ENCODE data around the gene HPCAL1. TPM values are rescaled to one million over a fixed set of nuclear protein-coding genes. Genes with fewer than 3 reads are reported as not detected.
A peak's percentile ranks its signal among the peaks of the same experiment; 100 is the strongest.

Gene HPCAL1
- total and polyA plus RNA-seq, 2 donors (not counting 1 experiment from before 2014, with no cell fraction given) = 60.3 to 65.1 TPM

DNA sequence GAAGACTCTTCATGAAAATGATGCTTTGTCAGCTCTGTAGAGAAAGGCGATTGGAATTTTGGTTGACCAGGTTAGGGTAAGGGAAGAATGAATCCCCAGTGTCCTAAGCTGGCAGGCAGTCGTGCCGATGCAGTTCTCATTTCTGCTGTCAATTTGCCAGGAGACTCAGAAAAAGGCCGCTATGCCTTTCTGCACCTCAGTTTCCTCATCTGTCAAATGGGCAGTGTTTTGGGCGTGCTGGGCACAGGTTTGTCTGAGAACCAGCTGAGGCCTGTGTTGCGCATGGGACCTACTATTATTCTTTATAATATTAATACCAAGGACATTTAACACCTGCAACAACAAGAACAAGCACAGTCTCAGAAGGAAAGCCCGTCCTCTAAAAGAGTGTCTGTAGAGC is 50.3 kb downstream of the HPCAL1 start:
- ChIA-PET POLR2A (interaction anchor here (0.8 kb wide), 1 partner anchor 25 kb away, joined by 4 read pairs; no protein-coding TSS in a partner anchor), CTCF (interaction anchor here (1.1 to 1.4 kb wide), 2 partner anchors 21 to 56 kb away, joined by 3 to 6 read pairs; no protein-coding TSS in a partner anchor)
- ATAC-seq (ENCODE audit: low read depth) (no peak), DNase-seq (no peak)
- Histone ChIP-seq H2AFZ (ENCODE audit: insufficient read depth, low read depth, low read length, poor library complexity, severe bottlenecking) (no peak overlapping the region), H3K4me3 (ENCODE audit: control extremely low read depth in 1 of 5, extremely low read depth in 1 of 5, insufficient read depth in 1 of 5, low read depth in 2 of 5, low read length in 4 of 5) (no peak overlapping the region), H3K27ac (ENCODE audit: low read length in 2 of 2) (no peak overlapping the region), H3K4me2 (replicated peaks; ENCODE audit: low read depth, low read length, poor library complexity, severe bottlenecking) (no peak overlapping the region), H3K4me1 (ENCODE audit: control insufficient read depth in 2 of 2, insufficient read depth in 2 of 2, low read length in 2 of 2) (peaks cover 13 to 19% of the 10 kb centered on the region in 2 donors), H3K79me2 (ENCODE audit: control insufficient read depth, insufficient read depth, low read length) (peaks cover 75% of the 10 kb centered on the region), H3K27me3 (replicated peaks in 1 of 4; ENCODE audit: control extremely low read depth in 1 of 4, control insufficient read depth in 3 of 4, insufficient read depth in 4 of 4, low read length in 3 of 4) (no peaks in the 10 kb centered on the region), H4K20me1 (ENCODE audit: control insufficient read depth, insufficient read depth, low read length, poor library complexity, severe bottlenecking) (peaks cover 32% of the 10 kb centered on the region), H3K9ac (ENCODE audit: low read length) (no peak overlapping the region), H3K9me3 (ENCODE audit: control extremely low read depth in 1 of 3, control insufficient read depth in 2 of 3, insufficient read depth in 1 of 3, low read length in 2 of 3) (no peaks in the 10 kb centered on the region), H3K36me3 (replicated peaks in 1 of 2; ENCODE audit: control extremely low read depth in 1 of 2, control insufficient read depth in 1 of 2, extremely low read depth in 1 of 2, insufficient read depth in 2 of 2, low read length in 1 of 2) (peaks cover 0 to 12% of the 10 kb centered on the region in 2 experiments)
- no peak overlapping the region for H3K4me3 Mint-ChIP-seq
- TF ChIP-seq, protein P1, sequence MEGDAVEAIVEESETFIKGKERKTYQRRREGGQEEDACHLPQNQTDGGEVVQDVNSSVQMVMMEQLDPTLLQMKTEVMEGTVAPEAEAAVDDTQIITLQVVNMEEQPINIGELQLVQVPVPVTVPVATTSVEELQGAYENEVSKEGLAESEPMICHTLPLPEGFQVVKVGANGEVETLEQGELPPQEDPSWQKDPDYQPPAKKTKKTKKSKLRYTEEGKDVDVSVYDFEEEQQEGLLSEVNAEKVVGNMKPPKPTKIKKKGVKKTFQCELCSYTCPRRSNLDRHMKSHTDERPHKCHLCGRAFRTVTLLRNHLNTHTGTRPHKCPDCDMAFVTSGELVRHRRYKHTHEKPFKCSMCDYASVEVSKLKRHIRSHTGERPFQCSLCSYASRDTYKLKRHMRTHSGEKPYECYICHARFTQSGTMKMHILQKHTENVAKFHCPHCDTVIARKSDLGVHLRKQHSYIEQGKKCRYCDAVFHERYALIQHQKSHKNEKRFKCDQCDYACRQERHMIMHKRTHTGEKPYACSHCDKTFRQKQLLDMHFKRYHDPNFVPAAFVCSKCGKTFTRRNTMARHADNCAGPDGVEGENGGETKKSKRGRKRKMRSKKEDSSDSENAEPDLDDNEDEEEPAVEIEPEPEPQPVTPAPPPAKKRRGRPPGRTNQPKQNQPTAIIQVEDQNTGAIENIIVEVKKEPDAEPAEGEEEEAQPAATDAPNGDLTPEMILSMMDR (IDR thresholded peaks at IDR 0.05) = no peak
- TF ChIP-seq EZH2 (IDR thresholded peaks at IDR 0.05; ENCODE audit: borderline replicate concordance, insufficient read depth, low read depth, low read length, poor library complexity, severe bottlenecking) = no peak
- H3K9me3 Mint-ChIP-seq (ENCODE audit: insufficient read depth) = no peaks in the 10 kb centered on the region
- H3K27ac Mint-ChIP-seq = no peak overlapping the region
- intact Hi-C loops (cut with micrococcal nuclease) = no loop called here
- WGBS (ENCODE audit: insufficient coverage) = 100% methylated on average over 6 of the region's 7 CpGs
- no peaks in the 10 kb centered on the region for H3K27me3 Mint-ChIP-seq
- peaks cover 45% of the 10 kb centered on the region for H3K4me1 Mint-ChIP-seq

DNA sequence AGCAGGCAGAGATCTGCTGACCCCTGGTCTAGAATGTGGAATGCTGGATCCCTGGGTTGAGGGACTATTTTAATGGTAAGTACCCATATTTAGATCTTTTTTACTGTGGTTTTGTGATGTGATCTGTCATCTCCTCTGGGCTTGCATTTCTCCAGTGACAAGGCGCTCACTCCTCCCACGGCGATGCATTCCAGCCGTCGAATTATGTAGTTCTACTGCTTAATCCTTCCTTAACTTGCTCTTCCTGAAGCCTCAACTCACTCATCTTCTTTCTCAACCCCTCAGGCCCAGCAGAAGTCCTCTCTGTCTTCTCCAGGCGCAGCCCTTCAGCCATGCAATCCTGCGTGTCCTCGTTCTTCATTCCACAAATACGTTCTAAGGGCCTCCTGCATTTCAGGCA is 51.2 kb downstream of the HPCAL1 start:
- POLR2A ChIA-PET = no interaction called here
- Mint-ChIP-seq H3K9me3 (ENCODE audit: insufficient read depth) (no peaks in the 10 kb centered on the region), H3K4me1 (peaks cover 43% of the 10 kb centered on the region), H3K27ac (peak overlapping the region; percentile 2), H3K4me3 (no peak overlapping the region), H3K27me3 (no peaks in the 10 kb centered on the region)
- Histone ChIP-seq H3K27me3 (replicated peaks in 1 of 4; ENCODE audit: control extremely low read depth in 1 of 4, control insufficient read depth in 3 of 4, insufficient read depth in 4 of 4, low read length in 3 of 4) (no peaks in the 10 kb centered on the region), H3K4me1 (ENCODE audit: control insufficient read depth in 2 of 2, insufficient read depth in 2 of 2, low read length in 2 of 2) (peaks cover 13 to 15% of the 10 kb centered on the region in 2 donors), H2AFZ (ENCODE audit: insufficient read depth, low read depth, low read length, poor library complexity, severe bottlenecking) (no peak overlapping the region), H3K27ac (ENCODE audit: low read length in 2 of 2) (no peak overlapping the region), H3K79me2 (ENCODE audit: control insufficient read depth, insufficient read depth, low read length) (peaks cover 77% of the 10 kb centered on the region), H3K36me3 (replicated peaks in 1 of 2; ENCODE audit: control extremely low read depth in 1 of 2, control insufficient read depth in 1 of 2, extremely low read depth in 1 of 2, insufficient read depth in 2 of 2, low read length in 1 of 2) (peaks cover 0 to 21% of the 10 kb centered on the region in 2 experiments), H3K4me3 (ENCODE audit: control extremely low read depth in 1 of 5, extremely low read depth in 1 of 5, insufficient read depth in 1 of 5, low read depth in 2 of 5, low read length in 4 of 5) (no peak overlapping the region), H3K9me3 (ENCODE audit: control extremely low read depth in 1 of 3, control insufficient read depth in 2 of 3, insufficient read depth in 1 of 3, low read length in 2 of 3) (no peaks in the 10 kb centered on the region), H3K4me2 (replicated peaks; ENCODE audit: low read depth, low read length, poor library complexity, severe bottlenecking) (no peak overlapping the region), H3K9ac (ENCODE audit: low read length) (no peak overlapping the region), H4K20me1 (ENCODE audit: control insufficient read depth, insufficient read depth, low read length, poor library complexity, severe bottlenecking) (peaks cover 42% of the 10 kb centered on the region)
- DNase-seq (no peak), ATAC-seq (ENCODE audit: low read depth) (no peak)
- TF ChIP-seq EZH2 (IDR thresholded peaks at IDR 0.05; ENCODE audit: borderline replicate concordance, insufficient read depth, low read depth, low read length, poor library complexity, severe bottlenecking) = no peak
- TF ChIP-seq, protein P1 (IDR thresholded peaks at IDR 0.05) = no peak
- 99% methylated on average over 7 of the region's 9 CpGs for WGBS (ENCODE audit: insufficient coverage)
- intact Hi-C loops (cut with micrococcal nuclease) = no loop called here
- CTCF ChIA-PET = no interaction called here
